ENCODE results near the gene TIRAP.

The TIRAP gene

DNA sequence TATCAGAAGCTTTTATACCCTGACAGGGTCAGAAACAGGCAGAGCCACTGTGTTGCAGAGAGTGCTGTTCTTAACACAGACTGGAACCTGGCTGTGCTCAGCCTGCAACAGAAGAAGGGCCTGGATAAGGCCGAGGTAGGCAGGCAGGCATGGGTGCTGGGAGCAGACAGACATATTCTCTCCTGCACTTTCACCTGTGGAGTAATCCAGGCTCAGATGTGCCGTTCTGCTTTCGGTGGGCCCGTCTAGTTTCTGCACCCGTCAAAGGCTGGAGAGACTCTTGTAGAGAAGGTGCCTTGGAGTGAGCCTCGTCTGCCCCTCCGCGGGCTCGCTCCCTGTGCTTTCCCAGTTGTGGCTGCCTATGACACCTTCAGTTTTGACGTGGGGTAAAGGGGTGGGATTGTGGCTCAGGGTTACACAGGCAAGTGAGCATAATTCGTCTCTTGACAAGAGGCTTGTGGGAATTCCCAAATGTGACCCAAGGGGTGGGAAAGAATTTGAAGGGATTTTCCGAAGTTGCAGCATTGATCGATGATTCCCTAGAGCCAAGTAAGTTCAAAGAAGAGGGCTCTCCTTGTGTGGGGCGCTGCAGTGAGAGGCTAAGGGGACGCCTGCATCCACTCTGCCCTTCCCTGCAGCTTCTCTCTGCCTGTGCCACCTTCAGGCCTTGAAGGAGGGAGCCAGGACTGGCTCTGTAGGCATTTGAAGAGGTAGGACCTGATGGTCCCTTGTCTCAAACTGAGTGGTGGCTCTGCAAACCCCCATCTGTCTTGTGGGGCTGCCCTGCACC is 56.4 kb downstream of the TIRAP start:
- in situ Hi-C loops (cut with MboI; ENCODE audit: low sequenced_read_pairs) = no loop called here

DNA sequence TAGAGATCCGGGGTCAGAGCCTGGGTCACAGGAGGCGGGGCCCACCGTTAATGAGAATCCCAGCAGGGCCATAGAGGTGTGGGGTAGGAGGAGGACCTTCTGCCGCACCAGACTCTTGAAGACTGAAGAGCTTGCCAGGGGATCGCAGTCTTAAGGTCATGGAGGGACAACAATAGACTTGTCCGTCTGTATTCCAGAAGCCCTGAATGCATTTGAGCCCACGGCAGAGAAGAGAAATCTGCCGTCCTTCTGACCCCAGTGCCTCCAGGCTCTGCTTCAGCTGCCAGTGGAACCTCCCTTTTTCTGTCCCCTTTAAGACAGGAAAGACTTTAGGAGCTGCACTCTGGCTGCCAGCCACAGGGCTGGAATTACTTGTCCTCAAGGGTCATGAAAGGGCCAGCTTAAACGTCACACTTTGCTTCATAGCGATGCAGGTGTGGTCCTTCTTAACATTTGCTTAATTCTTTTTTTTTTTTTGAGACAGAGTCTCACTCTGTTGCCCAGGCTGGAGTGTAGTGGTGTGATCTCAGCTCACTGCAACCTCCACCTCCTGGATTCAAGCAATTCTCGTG is 57.1 kb downstream of the TIRAP start:
- in situ Hi-C loops (cut with MboI; ENCODE audit: low sequenced_read_pairs) = no loop called here

DNA sequence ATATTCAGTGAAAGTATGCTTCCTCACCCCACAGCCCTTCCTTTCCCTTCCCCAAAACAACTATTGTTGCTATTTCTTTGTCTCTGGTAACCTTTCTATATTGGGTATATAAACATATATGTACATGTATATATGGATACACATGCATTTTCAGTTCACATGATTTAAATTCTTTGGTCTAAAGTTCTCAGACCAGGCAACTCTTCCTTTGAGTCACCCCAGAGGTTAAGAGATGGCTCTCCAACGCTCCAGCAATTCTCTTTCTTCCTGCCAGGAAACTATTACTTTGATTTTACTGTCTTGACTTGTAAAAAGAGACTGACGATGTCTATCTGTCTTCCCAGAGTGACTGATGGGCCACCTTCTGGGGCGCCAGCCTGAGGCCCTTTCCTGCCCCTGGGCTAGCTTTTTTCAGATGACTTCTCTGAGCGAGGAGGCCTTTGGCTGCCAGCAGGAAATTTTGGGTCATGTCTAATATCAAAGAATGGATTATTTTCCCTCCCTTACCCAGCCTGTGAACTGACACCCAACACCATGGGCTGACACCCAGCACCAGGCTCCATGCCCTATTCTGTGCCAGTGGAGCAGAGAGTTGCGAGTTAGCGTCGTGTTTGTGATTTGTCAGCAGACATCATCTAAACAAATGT is 58.2 kb downstream of the TIRAP start:
- in situ Hi-C loops (cut with MboI; ENCODE audit: low sequenced_read_pairs) = no loop called here

DNA sequence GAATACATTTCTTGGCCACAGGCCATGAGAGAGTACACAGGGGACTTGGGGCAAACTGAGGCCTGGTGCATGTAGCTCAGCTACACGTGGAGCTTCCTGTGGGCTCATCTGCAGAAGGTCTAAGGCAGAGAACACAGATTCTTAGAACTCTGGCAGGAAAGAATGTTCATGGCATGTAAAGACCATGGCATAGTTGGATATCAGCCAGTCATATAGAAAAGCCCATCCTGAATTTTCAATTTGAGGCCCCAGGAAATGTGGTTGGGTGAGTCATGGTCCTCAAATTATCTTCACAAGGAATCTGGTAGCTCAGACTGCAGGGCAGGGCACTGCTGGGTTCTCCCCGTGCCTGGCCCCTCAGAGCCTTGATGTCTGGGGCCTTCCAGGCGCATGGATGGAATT is 58.9 kb downstream of the TIRAP start:
- in situ Hi-C loops (cut with MboI; ENCODE audit: low sequenced_read_pairs) = no loop called here

DNA sequence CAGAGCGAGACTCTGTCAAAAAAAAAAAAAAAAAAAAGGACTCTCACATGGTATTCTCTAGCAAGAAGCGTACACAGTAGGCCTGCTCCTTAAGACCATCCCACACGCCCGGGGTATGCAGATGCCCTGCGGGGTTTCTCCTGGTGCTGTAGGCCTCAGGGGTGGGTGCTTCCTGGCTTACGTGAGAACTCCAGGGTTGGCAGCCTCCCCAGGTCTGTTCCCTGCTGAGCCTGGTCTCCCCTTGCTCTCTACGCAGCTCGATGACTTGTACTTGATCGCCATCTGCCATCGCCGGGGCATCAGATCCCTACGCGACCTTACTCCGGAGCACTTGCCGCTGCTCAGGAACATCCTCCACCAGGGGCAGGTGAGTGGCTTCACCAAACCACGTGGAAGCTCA is 60.2 kb downstream of the TIRAP start:
- in situ Hi-C loops (cut with MboI; ENCODE audit: low sequenced_read_pairs) = no loop called here

Data from HL-60/S4 (cell line).